ENCODE results near the gene GZMM.
A peak's percentile ranks its signal among the peaks of the same experiment; 100 is the strongest.

Gene GZMM

DNA sequence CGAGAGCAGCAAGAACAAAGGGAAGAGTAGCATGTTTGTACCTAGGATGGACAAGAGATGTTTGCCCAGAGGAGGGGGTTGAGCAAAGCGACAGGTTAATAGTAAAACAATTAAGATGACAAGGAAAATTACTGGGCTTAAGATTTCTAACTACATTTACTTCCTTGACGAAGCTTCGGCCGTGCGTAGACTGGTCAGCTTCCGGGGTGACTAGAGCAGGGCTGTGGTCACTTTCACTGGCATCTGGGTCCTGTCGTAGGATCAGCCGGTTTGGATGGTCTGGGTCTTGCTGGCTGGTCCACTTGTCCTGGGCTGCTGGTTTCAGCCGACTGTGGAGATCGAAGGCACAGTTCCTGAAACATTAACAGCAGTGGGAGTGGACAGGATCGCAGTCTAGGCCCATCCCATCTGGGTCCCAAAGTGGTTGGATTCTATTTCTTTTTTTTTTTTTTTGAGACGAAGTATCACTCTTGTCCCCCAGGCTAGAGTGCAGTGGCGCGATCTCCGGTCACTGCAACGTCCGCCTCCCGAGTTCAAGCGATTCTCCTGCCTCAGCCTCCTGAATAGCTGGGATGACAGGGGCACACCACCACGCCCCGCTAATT, 23.5 kb downstream of the GZMM start:
- DNase-seq = no peak

DNA sequence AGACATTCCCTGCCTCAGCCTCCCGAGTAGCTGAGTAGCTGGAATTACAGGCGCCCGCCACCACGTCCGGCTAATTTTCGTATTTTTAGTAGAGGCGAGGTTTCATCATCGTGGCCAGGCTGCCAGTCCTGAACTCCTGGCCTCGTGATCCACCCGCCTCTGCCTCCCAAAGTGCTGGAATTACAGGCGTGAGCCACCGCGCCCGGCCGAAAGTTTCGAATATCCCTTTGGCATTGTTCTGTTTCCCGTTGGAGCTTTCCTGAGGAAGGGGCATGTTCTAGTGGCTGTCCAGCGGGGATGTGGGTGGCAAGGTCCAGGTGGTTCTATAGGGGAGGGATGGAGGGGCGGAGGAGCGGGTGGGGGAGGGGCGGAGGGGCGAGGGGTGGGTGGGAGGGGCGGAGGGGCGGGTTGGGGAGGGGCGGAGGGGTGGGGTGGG, 26.4 kb downstream of the GZMM start:
- DNase-seq = no peak

DNA sequence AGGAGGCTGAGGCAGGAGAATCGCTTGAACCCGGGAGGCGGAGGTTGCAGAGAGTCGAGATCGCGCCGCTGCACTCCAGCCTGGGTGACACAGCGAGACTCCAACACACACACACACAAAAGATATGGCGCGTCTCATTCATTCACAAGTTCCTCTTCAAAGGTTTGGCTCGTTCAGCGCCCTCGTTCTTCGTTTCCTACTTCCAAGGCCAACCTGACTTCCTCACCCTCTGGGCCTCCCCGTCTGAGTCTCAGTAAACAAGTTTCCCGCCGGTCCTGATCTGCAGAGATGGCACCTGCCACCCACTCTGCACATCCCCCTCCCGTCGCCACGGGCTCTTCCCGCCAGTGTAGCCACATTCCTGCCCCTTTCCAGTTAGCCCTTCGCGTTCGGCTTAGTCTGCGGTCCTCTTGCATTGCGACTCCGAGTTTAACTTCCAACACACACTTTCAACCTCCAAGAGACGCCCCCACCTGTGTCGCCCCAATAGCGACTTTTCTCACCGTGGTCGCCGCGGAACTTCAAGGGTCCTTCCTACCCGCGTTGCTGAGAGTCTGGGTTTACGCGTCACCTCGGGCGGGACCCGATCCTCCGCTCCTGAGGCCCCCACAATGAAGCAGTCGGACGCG, 27.2 kb downstream of the GZMM start:
- peak; percentile 64 for DNase-seq

DNA sequence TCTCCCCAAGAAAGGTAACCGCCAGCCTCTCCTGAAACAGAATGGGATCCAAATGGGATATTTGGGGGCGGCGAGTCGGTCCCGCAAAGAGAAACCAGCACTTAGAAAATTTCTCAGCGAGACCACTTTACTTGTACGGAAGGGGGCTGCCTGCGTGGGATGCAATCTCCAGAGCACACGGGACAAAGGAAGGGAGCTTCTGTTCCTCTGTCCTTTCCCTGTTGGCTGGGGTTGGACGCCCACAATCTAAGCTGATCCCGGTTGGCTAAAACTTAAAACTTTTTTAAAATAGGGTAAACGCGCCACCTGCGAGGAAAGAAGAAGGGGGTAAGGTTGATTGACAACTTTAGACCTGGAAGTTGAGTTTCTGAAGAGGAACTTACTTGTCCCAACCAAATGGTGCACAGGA, 27.7 kb downstream of the GZMM start:
- peak; percentile 57 for DNase-seq

DNA sequence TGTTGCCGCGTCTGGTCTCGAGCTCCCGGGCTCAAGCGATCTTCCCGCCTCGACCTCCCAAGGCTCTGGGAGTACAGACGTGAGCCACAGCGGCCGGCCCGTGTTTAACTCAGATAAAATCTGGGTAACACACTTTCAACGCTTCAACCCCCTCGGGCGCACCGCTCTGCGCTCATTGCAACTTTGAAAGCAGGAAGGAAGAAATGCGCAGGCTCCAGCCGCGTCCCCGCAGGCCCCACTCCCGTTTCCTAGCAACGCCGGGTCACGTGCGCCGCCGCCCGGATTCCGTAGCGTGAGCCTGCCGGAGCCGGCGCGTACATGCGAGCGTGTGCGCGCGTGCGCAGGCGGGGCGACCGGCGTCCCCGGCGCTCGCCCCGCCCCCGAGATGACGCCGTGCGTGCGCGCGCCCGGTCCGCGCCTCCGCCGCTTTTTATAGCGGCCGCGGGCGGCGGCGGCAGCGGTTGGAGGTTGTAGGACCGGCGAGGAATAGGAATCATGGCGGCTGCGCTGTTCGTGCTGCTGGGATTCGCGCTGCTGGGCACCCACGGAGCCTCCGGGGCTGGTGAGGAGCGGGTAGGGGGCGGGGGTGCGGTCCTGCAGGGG, 28.4 kb downstream of the GZMM start, which contains the start of gene BSG:
BSG (plus strand) TSS at position 457 of the 603 bp plus-strand sequence; CDS start at position 496, 39 bp downstream.
- peak; percentile 95 for DNase-seq

DNA sequence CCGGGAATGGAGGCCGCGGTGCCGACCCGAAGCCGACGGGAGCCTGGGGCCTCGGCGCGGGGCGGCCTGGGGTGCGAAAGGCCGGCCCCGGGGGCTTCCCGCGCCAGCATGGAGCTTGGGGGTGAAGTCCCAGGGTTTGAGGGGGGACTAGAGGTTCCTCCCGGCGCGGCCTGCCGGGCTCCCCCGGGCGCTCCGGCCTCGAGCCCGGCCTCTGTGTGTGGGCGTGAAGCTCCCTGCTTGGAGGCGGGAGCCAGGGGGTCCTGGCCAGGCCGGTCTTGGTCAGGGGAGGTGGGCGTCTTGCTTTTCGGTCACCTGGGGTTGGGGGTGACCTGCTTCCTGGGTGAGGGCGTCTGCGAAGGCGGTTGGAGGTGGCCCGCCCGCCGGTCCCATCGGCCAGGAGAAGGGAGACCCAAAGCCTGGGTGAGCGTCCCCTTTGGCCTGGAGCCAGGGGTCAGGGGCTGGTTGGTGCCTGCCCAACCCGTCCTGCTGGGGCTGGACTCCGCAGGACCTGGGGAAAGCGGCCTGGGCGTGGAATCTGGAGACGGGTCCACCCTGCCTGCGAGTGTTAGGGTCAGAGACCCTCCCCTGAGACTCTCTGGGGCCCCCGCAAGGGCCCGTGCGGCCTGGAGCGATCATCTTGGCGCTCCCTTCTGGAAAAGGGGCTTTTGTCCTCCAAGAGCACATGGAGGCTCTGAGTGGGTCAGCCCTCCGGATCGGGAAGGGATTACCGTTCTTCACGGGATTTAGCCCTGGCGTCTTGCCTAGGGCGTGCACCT, 29.1 kb downstream of the GZMM start:
- DNase-seq = peak; percentile 34

DNA sequence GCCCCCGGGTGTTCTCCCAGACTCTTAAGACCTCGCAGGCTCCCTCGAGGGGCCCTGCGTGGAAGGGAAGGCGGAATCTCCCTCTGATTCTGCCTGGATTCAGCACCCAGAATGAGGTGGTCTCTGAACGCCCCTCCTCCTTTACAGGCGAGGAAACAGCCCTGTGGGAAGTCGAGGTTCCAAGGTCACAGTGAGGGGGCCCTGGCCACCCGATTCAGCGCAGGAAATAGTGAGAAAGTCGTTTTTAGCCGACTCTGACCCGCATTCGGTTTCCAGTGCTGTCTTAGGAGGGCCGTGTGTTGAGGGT, 29.6 kb downstream of the GZMM start:
- DNase-seq = no peak

DNA sequence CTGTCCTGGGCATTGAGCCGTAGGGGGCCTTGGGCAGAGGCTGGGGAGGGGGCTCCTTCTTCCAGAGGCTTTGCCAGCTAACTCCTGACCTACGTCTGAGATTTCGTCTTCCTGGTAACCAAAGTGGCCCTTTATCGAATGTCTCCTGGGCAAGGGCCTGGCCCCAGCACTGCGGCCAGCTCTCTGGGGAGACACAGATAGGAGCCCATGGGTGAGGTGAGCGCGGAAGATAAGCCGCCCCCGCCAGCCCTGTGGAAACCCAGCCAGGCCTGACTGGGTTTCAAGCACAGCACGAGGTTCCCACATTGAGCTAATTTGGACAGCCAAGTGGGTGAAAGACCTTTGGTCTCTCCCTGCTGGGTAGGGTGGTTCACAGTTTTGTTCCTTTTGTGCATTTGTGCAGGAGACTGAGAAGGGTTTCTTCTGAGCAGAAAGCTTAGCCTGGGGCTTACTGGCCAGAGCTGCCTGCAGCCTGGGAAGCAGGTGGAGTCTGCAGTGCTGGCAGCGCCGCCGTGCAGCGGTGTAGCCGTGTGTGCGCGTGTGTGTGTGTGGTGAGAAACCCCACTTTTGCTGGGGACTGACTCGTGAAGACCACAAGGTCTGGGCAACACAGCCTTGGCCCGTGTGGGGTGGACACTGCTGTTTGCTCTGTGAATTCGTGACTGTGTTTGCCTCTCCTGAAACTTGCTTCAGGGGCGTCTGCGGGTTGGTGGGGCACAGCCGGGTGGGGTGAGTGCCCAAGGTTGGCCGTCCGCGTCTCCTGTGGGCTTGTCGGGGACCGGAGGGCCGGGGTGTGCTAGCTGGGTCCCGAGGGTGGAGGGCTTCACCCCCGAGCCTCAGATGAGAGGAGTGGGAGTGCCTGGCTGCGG, 31.0 kb downstream of the GZMM start:
- peak; percentile 38 for DNase-seq

DNA sequence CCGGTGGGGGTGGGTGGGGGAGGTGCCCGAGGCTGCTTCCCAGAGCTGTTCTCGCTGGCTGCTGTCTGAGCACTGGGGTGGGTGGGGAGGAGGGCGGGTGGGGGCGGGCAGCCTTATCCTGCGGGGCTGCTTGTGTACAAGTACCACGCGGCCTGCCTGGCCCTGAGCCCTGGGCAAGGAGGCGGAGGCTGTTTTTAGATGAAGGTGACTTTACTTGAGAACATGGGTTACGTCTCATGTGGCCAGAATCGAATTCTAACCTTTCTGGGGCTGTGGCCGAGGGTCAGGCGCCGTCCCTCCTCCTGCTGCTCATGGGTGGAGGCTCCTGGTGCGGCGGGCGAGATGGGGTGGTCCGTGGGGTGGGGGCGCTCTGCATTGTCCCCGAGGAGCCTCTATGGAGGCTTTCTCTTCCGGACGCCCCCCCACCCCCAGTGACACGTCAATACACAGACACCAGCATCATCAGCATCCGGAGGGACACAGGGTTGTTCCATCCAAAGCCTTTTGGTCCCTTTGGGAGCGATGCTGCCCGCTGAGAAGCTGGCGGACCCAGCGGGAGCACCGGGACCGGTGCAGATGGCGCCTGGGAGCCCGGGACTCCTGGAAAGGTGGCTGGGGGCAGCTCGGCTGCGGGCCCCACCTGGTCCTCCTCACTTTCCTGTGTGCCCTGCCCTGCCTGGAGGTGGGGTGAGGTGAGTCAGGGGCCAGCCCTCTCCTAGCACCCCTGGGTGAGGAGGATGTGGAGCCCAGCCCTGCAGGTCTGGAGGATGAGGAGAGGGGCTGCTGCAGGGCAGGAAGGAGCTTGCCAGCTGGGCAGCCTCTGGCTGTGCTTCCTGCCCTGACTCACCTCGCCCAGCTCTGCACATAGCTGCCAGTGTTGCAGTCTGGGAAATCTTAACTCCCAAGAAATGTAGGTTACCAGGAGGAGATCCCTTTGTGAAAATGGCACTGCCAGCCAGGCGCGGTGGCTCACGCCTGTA, 32.0 kb downstream of the GZMM start:
- no peak for DNase-seq

DNA sequence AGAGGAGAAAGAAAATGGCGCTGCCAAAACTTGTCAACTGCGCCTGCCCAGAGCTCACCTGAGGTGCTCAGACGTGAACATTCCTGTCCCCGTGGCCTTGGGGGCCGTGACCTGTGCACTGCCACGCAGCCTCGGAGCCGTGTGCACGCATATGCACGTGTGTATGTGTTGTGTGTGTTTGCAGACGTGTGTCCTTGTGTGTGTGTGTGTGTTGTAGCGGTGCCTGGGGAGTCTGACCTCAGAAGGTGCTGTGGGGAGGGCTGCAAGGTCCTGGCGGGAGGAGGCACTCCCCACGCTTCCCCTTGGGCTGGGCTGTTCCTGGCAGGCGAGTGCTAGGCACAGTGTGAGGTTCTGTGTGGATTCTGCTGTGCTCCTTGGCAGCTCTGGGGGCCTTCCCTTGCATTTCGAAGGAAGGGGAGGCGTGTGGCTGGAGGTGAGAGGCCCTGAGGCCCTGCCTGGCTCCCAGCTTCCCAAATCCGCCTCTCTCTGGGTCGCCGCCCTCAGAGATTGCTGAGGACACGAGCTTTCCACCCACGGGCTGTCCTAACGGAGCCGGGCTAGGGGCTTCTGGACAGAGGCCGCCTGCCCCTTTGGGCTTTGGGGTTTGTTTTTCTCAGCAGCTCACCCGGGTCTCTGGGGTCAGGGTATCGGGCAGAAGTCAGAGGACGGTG, 33.0 kb downstream of the GZMM start:
- DNase-seq = no peak

DNA sequence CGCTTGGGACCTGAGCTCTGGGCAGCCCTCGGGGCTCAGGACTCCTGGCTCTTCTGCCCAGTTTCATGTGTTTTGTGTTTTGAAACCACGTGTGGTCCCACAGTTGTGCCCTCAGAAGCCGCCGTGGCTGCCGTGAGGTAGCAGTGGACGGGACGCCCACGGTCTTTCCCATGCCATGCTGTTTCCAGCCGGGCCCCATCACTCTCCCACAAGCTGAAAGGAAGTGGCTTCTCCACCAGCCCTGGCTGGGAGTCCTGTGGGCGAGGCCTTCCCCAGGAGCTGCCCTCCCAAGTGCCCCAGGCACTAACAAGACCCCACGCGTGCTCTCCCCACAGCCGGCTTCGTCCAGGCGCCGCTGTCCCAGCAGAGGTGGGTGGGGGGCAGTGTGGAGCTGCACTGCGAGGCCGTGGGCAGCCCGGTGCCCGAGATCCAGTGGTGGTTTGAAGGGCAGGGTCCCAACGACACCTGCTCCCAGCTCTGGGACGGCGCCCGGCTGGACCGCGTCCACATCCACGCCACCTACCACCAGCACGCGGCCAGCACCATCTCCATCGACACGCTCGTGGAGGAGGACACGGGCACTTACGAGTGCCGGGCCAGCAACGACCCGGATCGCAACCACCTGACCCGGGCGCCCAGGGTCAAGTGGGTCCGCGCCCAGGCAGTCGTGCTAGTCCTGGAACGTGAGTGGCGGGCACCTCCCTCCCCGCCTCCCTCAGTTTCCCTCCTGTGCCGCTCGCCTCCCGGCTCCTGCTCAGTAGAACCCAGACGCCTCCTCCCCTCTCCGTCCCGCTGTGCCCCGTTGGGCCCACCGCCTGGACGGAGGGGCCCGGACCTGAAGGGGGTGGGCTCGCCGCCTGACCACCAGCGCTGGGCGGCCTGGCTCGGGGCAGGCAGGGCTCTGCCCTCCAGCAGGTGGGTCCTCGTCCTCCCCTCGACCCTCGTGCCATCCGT, 33.9 kb downstream of the GZMM start:
- no peak for DNase-seq

DNA sequence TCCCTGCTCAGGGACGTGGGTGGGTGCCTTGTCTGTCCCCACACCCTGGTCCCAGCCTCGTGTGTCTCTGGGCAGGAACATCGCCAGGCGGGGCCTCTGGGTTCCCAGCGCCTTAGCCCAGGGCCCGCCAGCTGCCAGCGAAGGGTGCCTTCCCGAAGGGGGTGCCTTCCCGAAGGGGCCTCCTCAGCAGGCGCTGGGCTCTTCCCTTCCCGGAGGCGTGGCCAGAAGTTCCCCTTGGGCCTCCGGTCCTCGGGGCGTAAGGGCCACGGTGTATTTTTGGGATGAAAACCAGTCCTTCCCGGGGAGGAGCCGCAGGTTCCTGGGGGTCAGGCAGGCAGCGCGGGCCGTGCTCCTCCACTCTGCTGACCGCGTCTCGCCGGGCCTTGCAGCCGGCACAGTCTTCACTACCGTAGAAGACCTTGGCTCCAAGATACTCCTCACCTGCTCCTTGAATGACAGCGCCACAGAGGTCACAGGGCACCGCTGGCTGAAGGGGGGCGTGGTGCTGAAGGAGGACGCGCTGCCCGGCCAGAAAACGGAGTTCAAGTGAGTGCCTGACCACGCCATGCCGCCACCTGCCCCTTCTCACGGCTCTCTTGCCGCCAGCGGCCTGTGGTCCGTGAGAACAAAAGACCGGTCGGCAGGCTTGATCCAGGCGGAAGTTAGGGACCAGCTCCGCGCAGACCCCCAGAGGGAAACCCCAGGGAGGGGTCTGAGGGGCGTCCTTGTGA, 35.4 kb downstream of the GZMM start:
- no peak for DNase-seq

DNA sequence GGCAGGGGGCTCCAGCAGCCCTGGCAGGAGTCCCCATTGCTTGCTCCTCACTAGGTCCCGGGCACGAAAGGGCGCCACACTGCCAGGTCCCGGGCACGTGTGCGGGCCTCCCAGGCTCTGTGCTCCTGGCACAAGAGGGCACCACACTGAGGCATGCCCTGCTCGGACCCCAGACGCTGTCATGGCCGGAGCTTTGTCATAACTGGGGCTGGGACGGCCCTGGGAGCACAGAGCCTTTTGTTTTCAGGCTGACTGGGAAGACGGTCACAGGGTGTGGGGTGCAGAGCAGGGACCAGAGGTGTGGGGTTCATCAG, 35.9 kb downstream of the GZMM start:
- DNase-seq = no peak

DNA sequence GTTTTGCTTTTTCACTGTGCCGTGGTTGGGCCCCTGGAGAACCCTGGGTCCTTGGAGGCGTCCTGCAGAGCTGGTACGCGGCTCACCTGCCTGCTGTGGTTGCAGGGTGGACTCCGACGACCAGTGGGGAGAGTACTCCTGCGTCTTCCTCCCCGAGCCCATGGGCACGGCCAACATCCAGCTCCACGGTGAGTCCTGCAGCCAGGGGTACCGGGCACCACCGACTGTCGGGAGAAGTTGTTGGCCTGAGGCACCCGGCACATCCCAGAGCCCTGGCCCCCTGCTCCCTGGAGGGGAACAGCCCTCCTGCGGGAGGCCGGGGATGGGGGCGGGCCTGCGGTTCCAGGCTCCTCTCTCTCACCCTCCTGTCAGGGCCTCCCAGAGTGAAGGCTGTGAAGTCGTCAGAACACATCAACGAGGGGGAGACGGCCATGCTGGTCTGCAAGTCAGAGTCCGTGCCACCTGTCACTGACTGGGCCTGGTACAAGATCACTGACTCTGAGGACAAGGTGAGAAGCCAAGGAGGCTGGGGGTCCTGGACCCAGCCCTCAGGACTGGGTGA, 36.5 kb downstream of the GZMM start:
- no peak for DNase-seq

DNA sequence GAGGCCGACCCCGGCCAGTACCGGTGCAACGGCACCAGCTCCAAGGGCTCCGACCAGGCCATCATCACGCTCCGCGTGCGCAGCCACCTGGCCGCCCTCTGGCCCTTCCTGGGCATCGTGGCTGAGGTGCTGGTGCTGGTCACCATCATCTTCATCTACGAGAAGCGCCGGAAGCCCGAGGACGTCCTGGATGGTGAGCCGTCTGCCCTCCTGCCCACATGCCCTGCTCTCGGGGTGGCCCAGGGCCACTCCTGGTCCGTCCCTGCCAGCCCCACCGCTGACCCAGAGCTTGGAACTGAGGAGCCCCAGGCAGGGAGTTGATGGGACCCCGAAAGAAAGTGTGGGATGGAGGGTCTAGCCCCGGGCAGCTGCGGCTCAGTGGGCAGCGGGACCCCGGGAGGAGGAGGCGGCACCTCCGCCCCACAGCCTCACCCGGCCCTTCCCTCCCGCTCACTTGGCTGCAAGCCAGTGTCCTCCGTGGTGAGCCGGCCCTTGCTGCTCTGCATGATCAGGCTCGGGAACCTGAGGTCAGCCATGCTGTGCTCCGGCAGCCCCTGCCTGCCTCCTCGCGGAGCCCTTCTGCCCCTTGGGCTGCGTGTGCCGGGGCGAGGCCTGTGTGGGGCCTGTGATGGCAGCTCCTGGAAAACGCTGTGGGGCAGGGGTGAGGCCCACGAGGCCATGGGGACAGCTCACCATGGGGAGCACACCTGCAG, 37.7 kb downstream of the GZMM start:
- DNase-seq = no peak

DNA sequence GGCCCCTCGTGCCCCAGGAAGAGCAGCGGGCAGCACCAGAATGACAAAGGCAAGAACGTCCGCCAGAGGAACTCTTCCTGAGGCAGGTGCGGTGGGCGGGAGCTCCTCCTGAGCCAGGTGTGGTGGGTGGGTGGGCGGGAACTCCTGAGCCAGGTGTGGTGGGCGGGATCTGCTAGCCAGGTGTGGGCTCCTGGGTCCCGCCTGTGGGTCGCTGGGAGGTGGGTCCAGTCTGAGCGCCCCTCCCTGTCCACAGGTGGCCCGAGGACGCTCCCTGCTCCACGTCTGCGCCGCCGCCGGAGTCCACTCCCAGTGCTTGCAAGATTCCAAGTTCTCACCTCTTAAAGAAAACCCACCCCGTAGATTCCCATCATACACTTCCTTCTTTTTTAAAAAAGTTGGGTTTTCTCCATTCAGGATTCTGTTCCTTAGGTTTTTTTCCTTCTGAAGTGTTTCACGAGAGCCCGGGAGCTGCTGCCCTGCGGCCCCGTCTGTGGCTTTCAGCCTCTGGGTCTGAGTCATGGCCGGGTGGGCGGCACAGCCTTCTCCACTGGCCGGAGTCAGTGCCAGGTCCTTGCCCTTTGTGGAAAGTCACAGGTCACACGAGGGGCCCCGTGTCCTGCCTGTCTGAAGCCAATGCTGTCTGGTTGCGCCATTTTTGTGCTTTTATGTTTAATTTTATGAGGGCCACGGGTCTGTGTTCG, 38.8 kb downstream of the GZMM start:
- no peak for DNase-seq

DNA sequence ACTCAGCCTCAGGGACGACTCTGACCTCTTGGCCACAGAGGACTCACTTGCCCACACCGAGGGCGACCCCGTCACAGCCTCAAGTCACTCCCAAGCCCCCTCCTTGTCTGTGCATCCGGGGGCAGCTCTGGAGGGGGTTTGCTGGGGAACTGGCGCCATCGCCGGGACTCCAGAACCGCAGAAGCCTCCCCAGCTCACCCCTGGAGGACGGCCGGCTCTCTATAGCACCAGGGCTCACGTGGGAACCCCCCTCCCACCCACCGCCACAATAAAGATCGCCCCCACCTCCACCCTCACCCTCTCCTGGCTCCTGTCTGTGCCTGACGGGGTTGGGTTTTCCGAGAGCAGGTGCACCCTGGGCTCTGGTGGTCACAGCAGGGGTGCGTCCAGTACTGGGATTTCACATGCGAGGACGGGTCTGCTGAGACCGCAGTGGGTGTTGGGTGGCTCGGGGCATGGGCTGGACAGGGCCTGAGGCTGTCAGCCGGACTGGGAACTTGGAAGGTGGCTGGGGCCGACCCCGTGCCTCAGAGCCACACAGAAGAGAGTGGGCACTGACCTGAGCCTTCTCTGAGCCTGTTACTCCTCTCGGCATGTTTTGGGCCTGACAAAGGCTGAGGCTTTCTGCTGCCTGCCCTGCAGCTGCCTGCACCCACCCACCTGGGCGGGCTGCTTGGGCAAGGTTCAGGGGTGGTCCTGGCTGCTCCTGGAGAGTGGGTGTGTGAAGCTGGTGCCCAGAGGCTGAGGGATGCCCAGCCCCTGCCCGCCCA, 39.5 kb downstream of the GZMM start:
- DNase-seq = no peak
